HG03045 (cell line): ENCODE measurements around the gene TMEM45B.
"Not testable (repeated sequence)": the region's sequence is repeated elsewhere in the genome, so short reads cannot be mapped to it uniquely, and the experiment has no call there.

ENCODE experiments used
- ATAC-seq: cut with Tn5 transposase; IDR thresholded peaks from one replicate; pipeline ENCODE4 v1.9.1; 2021; ENCODE audit warnings: mild to moderate bottlenecking, moderate library complexity; ENCODE audit not compliant: unreplicated experiment

The TMEM45B gene

GRCh38 chr11:129804012-129804411 lies 11.6 kb upstream of the TMEM45B start:
- ATAC-seq = no peak

- ATAC-seq = not testable (repeated sequence)
These were observed 7.4 kb upstream of the TMEM45B start for GRCh38 chr11:129808241-129808640.

- ATAC-seq = no peak
These were observed 2.3 kb upstream of the TMEM45B start for GRCh38 chr11:129813231-129813791.

- ATAC-seq = no peak
These were observed 1.2 kb upstream of the TMEM45B start for GRCh38 chr11:129814244-129815014.

- ATAC-seq = no peak
These were observed 1.9 kb downstream of the TMEM45B start for GRCh38 chr11:129817534-129818051.

- not testable (repeated sequence) for ATAC-seq
These were observed 2.6 kb downstream of the TMEM45B start for GRCh38 chr11:129818236-129818635.

- no peak for ATAC-seq
These were observed 3.6 kb downstream of the TMEM45B start for GRCh38 chr11:129819237-129819636.

- ATAC-seq = not testable (repeated sequence)
These were observed 4.6 kb downstream of the TMEM45B start for GRCh38 chr11:129820228-129820627.

GRCh38 chr11:129823281-129823680 lies 7.6 kb downstream of the TMEM45B start:
- not testable (repeated sequence) for ATAC-seq

GRCh38 chr11:129823799-129824198 lies 8.2 kb downstream of the TMEM45B start:
- not testable (repeated sequence) for ATAC-seq

- ATAC-seq = no peak
These were observed 9.7 kb downstream of the TMEM45B start for GRCh38 chr11:129825380-129825779.

GRCh38 chr11:129828301-129828836 lies 12.7 kb downstream of the TMEM45B start:
- no peak for ATAC-seq

GRCh38 chr11:129829497-129829896 lies 13.8 kb downstream of the TMEM45B start:
- not testable (repeated sequence) for ATAC-seq

- not testable (repeated sequence) for ATAC-seq
These were observed 15.6 kb downstream of the TMEM45B start for GRCh38 chr11:129831227-129831626.

GRCh38 chr11:129833260-129833659 lies 17.6 kb downstream of the TMEM45B start:
- ATAC-seq = not testable (repeated sequence)

- not testable (repeated sequence) for ATAC-seq
These were observed 20.8 kb downstream of the TMEM45B start for GRCh38 chr11:129836423-129836891.

GRCh38 chr11:129836979-129837378 lies 21.3 kb downstream of the TMEM45B start:
- ATAC-seq = no peak

GRCh38 chr11:129840236-129840635 lies 24.6 kb downstream of the TMEM45B start:
- no peak for ATAC-seq

- no peak for ATAC-seq
These were observed 26.5 kb downstream of the TMEM45B start for GRCh38 chr11:129842138-129842537.

GRCh38 chr11:129846508-129847335 lies 31.1 kb downstream of the TMEM45B start:
- no peak for ATAC-seq

GRCh38 chr11:129847361-129847760 lies 31.7 kb downstream of the TMEM45B start:
- ATAC-seq = not testable (repeated sequence)
